GM12873 (cell line): ENCODE measurements around the gene HYAL3.

Experiments used
- TF ChIP-seq, protein P1 (sequence below): IDR thresholded peaks from 2 replicates; pipeline ENCODE4 v1.5.1; 2012; ENCODE audit warnings: low read depth, mild to moderate bottlenecking, moderate library complexity, low read length, control low read depth; ENCODE audit not compliant: insufficient read depth; ENCODE audit errors: missing control alignments

HYAL3 gene

DNA sequence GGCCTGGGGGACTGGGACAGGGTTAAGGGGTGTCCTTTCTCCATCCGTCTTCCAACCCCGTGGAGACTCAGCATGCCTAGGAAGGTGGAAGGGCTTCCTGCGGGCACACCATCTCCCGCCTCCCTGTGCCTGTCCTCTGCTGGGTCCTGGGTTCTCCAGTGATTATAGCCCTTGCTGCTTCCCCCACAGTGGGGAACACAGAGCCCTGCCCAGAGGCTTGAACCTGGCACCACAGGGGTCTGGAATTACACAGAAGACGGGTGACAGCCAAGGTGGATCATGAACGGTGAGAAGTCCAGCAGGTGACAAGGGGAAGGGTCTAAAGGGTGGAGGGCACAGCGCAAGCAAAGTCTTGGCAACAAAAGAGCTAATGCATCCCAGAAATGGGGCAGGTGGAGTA lies 36.4 kb downstream of the HYAL3 start:
- TF ChIP-seq, protein P1, sequence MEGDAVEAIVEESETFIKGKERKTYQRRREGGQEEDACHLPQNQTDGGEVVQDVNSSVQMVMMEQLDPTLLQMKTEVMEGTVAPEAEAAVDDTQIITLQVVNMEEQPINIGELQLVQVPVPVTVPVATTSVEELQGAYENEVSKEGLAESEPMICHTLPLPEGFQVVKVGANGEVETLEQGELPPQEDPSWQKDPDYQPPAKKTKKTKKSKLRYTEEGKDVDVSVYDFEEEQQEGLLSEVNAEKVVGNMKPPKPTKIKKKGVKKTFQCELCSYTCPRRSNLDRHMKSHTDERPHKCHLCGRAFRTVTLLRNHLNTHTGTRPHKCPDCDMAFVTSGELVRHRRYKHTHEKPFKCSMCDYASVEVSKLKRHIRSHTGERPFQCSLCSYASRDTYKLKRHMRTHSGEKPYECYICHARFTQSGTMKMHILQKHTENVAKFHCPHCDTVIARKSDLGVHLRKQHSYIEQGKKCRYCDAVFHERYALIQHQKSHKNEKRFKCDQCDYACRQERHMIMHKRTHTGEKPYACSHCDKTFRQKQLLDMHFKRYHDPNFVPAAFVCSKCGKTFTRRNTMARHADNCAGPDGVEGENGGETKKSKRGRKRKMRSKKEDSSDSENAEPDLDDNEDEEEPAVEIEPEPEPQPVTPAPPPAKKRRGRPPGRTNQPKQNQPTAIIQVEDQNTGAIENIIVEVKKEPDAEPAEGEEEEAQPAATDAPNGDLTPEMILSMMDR, result no peak

DNA sequence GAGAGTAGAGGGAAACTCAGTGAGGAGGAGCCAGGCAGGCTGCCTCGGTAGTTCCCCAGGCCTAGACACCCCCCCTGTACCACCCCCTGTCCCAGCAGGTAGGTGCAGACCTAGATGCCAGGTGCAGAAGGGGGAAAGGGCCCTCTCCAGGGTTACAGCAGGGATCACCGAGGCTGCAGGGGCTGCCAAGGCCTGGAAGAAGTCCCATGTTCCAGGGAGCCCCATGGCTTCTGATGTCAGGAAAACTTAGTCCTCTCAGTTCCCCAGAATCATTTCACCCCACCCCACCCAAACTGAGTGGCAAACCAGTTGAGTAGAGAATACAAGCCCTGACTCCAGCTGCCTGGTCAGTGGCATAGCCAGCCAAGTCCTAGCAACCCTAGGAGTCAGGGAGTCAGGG lies 37.7 kb downstream of the HYAL3 start:
- TF ChIP-seq, protein P1, result no peak

DNA sequence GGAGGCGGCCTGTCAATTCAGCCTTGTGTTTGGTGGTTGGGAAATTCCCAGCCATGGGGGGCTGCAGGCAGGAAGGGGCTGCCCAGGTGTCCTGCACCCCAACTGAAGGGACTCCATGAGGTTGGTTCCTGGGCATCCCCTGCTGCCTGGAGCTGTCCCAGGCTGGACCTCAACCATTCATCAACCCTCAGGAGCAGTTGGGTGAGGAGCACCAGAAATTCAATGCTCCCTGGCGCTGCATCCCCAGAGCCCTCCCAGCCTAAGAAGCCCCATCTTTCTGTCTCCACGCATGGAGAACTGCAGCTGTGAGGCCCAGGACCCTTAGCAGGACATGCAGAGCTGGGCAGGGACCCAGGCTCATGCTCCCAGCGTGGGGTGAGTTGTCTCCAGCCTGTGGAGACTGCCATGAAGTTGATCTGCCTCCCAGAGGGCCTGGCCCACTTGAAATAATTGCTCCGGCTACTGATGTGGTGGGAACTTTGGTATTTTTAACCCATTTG lies 38.2 kb downstream of the HYAL3 start:
- TF ChIP-seq, protein P1, result no peak

DNA sequence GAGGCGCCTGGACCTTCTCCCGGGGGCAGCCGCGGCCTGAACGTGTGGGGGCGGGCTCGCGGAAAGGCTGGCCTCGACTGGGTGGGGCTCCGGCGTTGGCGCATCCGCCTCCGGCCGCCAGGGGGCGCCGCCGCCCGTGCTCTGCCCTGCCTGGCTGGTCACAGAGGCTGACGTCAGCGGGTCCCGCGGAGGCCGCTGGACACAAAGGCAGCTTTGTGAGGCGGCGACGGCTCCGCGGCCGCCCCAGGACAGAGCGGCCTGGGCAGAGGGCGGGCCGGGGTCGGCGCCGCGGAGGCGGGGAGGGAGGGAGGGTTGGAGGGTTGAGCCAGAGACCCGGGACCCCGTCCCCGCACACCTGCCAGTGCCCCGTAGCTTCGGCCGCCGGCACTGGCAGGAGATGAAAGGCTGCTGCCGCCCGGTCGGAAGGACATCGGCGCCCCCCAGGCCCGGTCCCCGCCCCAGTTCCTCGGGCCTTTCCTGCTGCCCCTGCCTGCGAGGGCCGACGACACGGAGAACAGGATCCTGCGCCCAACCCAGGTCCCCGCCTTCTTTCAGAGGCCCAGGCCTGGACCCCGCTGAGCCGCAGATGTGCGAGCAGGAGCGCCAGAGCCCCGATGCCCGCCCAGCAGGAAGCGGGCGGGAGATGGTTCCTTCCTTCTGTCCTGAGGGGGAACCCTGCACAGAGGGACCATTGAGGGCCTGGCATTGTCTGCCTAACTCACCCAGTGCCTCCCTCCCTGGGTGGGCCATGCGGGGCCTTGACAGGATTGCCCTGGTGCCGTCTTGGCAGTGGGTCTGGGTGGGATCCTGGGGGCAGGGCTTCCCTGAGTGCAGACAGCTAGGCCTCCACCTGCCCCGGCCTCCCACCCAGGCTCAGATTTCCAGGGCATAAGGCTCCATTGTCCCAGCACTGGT lies 38.9 kb downstream of the HYAL3 start:
- TF ChIP-seq, protein P1, result peak; percentile 95

DNA sequence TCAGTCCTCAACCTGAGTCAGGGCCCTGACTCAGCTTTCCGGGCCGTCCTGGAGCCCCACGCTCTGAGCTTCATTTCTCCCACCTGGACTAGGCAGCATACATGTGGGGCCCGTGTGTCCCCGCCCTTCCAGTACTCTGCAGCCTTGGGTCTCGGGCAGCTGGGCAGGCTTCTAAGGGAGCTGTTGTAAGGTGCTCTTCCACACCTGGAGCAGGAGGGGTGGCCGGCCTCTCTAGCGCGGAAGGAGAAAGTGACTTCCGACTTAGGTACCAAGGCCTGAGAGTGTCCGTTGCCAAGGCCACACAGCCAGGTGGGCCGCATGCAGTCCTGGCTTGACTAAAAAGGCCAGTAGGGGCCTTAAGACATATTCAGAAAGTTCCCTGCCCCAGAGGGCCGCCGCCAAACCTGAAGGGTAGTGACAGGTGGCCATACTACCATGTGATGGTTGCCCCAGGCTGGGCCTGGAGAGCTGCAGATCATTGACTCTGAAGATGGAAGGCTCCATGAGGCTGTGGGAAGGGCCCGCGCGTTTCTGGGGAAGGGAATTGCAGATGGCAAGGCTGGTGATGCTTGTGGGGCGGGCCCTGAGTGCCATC lies 39.7 kb downstream of the HYAL3 start:
- TF ChIP-seq, protein P1, result no peak

DNA sequence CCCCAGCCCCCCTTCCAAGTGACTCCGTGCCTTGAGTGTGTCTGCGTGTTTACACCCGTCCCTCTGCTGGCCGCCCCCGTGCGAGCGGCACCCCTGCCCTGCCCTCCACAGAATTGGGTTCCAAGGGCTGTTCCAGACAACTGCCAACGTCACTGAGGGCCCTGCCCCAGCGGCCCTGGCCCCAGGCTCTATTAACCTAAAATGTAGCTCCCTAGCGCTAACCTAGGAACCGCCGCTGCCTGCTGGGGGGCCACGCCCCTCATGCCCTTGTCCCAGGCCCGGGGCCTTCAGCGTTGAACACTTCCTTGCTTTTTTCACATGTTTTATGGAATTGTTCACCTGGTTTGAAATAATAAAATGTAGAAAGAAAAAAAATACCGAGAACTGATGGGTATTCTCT lies 40.2 kb downstream of the HYAL3 start:
- TF ChIP-seq, protein P1, result no peak

DNA sequence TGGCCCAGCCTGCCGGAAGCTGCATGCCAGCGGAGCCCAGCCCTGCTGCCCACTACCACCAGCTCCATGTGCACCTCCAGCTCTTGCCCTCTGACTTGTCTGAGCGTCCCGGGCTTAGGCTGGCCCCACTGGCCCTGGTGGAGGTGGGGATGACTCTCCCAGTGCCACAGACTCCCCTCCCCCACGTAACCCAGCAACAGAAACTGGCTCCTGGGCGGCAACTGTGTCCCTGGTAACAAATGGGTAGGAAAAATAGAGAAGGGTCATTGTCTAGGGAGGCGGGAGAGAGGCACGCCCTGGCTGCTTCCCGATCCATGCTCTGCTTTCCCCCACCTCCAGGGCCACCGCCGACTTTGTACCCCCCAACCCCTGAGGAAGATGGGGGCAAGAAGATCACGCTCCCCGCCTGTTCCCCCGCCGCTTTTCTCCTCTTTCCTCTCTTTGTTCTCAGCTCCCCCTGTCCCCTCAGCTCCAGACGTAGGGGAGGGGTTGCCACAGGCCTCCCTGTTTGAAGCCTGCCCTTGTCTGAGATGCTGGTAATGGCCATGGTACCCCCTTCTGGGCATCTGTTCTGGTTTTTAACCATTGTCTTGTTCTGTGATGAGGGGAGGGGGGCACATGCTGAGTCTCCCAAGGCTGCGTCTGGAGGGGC lies 41.0 kb downstream of the HYAL3 start:
- TF ChIP-seq, protein P1, result no peak
